Mesothelial cell of epicardium (in vitro differentiated cells): ENCODE data around the gene C2CD2L. TPM values are rescaled to one million over a fixed set of nuclear protein-coding genes. Genes with fewer than 3 reads are reported as not detected.
"Not testable (repeated sequence)": the region's sequence is repeated elsewhere in the genome, so short reads cannot be mapped to it uniquely, and the experiment has no call there.

Source experiments
- DNase-seq, 2 experiments: peaks; one replicate each; pipeline ENCODE4 v3.0.0; 2021; ENCODE audit warnings: low spot score in 2 of 2; ENCODE audit not compliant: unreplicated experiment in 2 of 2
- H3K27ac Mint-ChIP-seq: 2 replicates; pipeline ENCODE4 v1.8.0; 2021; ENCODE audit warnings: mixed read lengths
- H3K27me3 Mint-ChIP-seq: 2 replicates; pipeline ENCODE4 v1.8.0; 2021; ENCODE audit warnings: low read depth, mixed read lengths
- H3K36me3 Mint-ChIP-seq: 2 replicates; pipeline ENCODE4 v1.8.0; 2021; ENCODE audit warnings: mixed read lengths
- H3K4me1 Mint-ChIP-seq: 2 replicates; pipeline ENCODE4 v1.8.0; 2021; ENCODE audit warnings: mixed read lengths
- H3K4me3 Mint-ChIP-seq: 2 replicates; pipeline ENCODE4 v1.8.0; 2021; ENCODE audit warnings: mild to moderate bottlenecking, moderate library complexity, mixed read lengths
- H3K9me3 Mint-ChIP-seq: 2 replicates; pipeline ENCODE4 v1.8.0; 2021; ENCODE audit warnings: mixed read lengths
- total RNA-seq: library from RNA; stranded (reverse); gene quantifications from 3 replicates; pipeline ENCODE4 v1.2.1, GENCODE V29; 2021
- TF ChIP-seq, protein P1 (sequence below): fragments of 200-600 bp; sonication (generic); IDR thresholded peaks from one replicate; pipeline ENCODE4 v1.5.0; 2021; ENCODE audit warnings: antibody characterized with exemption; ENCODE audit not compliant: unreplicated experiment

Gene C2CD2L
- total RNA-seq, 1 donor from 2014 or later, result 10.0 TPM

DNA sequence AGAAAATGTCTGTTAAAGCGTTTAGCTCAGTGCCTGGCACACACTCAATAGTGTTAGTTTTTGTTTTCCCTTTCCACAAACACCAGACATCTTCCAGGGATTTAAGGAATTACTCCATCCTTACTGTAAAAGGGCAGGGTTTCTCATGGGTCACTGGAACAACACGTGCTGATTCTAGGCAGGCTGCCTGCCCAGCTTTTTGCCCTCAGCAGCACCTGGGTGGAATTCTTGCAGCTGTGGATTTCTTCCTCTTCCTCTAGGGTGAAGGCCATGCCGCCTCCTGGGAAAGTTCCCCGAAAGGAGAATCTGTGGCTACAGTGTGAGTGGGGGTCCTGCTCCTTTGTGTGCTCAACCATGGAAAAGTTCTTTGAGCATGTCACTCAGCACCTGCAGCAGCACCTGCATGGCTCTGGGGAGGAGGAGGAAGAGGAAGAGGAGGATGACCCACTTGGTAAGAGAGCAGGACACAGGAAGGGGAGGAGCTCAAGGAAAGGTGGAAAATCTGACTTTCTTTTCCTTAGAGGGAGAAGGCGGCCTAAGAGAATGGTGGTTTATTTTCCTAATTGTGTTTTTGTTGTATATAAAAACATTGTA is 19.6 kb downstream of the C2CD2L start:
- no peak for DNase-seq
- TF ChIP-seq, protein P1, sequence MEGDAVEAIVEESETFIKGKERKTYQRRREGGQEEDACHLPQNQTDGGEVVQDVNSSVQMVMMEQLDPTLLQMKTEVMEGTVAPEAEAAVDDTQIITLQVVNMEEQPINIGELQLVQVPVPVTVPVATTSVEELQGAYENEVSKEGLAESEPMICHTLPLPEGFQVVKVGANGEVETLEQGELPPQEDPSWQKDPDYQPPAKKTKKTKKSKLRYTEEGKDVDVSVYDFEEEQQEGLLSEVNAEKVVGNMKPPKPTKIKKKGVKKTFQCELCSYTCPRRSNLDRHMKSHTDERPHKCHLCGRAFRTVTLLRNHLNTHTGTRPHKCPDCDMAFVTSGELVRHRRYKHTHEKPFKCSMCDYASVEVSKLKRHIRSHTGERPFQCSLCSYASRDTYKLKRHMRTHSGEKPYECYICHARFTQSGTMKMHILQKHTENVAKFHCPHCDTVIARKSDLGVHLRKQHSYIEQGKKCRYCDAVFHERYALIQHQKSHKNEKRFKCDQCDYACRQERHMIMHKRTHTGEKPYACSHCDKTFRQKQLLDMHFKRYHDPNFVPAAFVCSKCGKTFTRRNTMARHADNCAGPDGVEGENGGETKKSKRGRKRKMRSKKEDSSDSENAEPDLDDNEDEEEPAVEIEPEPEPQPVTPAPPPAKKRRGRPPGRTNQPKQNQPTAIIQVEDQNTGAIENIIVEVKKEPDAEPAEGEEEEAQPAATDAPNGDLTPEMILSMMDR, result no peak
- H3K4me3 Mint-ChIP-seq, result no peak overlapping the region
- H3K27me3 Mint-ChIP-seq, result no peaks in the 10 kb centered on the region
- peaks cover 11% of the 10 kb centered on the region for H3K4me1 Mint-ChIP-seq
- no peaks in the 10 kb centered on the region for H3K9me3 Mint-ChIP-seq
- H3K27ac Mint-ChIP-seq, result peak overlapping the region; percentile 5
- peaks cover 13% of the 10 kb centered on the region for H3K36me3 Mint-ChIP-seq

DNA sequence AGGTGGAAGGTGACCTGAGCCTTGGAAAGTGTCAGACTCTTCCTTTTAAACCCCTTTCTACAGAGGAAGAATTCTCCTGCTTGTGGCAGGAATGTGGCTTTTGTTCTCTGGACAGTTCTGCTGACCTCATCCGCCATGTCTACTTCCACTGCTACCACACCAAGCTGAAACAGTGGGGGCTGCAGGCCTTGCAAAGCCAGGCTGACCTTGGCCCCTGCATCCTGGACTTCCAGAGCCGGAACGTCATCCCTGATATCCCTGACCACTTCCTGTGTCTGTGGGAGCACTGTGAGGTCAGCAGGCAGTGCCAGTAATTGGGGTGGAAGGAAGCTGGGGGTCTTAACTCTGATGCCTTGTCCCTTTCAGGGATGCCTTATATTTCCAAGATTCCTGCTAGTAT is 23.5 kb downstream of the C2CD2L start:
- Mint-ChIP-seq H3K27ac (no peak overlapping the region), H3K9me3 (no peaks in the 10 kb centered on the region), H3K27me3 (no peaks in the 10 kb centered on the region), H3K4me1 (no peaks in the 10 kb centered on the region), H3K4me3 (no peak overlapping the region), H3K36me3 (peaks cover 23% of the 10 kb centered on the region)
- no peak for DNase-seq
- TF ChIP-seq, protein P1, result no peak

DNA sequence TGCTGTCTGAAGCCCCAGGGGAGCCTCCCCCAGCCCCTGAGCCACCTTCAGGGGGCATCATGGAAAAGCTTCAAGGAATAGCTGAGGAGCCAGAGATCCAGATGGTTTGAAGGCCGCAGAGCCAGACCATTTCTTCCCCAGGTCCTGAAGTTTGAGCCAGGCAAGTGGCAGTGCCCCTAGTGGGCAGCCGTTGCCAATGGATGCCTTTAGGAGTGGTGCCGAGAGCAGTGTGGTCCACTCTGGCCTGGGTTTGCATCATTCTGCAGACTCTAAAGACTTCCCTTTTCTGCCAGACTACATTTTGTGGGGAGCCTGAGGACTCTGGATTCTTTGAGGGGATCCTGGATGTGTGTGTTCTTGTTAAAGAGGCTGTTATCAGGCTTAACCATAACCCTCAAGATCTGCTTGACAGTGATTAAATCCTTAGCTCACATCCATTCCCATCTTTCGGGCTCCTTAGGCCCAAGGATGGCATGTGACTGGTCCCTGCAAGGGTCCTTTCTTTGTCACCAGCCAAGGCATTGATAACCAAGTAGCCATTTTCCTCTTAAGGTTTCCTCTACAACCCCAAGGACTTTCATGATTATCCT is 27.3 kb downstream of the C2CD2L start:
- TF ChIP-seq, protein P1, result peak; percentile 36
- Mint-ChIP-seq H3K4me1 (no peaks in the 10 kb centered on the region), H3K27me3 (peaks cover 9% of the 10 kb centered on the region), H3K36me3 (peaks cover 23% of the 10 kb centered on the region), H3K9me3 (no peaks in the 10 kb centered on the region), H3K4me3 (no peak overlapping the region), H3K27ac (no peak overlapping the region)
- DNase-seq, result no peak

DNA sequence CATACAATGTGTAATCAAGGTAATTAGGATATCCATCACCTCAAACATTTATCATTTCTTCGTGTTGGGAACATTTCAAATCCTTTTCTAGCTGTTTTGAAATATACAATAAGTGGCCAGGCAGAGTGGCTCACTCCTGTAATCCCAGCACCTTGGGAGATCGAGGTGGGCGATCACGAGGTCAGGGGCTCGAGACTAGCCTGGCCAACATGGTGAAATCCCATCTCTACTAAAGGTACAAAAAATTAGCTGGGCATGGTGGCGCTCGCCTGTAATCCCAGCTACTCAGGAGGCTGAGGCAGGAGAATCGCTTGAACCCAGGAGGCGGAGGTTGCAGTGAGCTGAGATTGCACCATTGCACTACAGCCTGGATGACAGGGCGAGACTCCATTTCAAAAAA is 32.1 kb downstream of the C2CD2L start:
- H3K27ac Mint-ChIP-seq, H3K4me3 Mint-ChIP-seq, DNase-seq, H3K4me1 Mint-ChIP-seq, H3K36me3 Mint-ChIP-seq, H3K9me3 Mint-ChIP-seq: not testable (repeated sequence)
- peaks cover 16% of the 10 kb centered on the region for H3K27me3 Mint-ChIP-seq

DNA sequence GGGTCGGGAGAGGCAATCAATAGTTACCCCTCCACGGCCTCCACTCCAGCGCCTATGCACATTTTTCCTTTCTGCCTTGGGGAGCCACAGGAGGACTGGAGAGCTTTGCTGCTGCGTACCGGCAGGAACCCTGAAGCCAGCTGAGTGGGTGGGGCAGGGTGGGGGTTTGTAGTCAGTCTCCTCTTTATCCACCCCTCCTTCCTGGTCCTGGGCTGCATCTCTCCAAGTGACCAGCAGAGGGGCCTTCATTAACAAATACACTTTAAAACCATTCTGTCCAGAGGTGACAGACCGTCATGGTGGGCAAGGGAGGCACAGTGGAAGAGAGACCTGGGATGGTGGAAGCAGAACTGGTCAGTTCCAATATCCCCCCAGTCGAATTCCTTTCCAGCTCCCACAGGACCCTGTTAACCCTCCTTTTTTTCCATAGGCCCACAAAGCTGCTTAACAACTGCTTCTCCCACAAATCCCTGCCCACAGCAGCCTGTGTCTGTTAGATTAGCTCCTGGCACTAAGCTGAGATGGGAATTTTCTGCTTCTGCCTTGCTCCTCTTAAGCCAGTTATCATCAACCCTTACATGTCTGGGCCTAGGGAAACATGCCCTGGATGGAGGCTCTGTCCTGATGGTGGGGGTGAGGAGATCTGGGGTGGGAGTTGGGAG is 37.8 kb downstream of the C2CD2L start:
- TF ChIP-seq, protein P1, result peak; percentile 71
- DNase-seq, result peak in 1 of 2 experiments; percentile 56
- Mint-ChIP-seq H3K27ac (no peak overlapping the region), H3K4me3 (no peak overlapping the region), H3K9me3 (no peaks in the 10 kb centered on the region), H3K27me3 (peaks cover 50% of the 10 kb centered on the region), H3K4me1 (peaks cover 2% of the 10 kb centered on the region), H3K36me3 (no peaks in the 10 kb centered on the region)

DNA sequence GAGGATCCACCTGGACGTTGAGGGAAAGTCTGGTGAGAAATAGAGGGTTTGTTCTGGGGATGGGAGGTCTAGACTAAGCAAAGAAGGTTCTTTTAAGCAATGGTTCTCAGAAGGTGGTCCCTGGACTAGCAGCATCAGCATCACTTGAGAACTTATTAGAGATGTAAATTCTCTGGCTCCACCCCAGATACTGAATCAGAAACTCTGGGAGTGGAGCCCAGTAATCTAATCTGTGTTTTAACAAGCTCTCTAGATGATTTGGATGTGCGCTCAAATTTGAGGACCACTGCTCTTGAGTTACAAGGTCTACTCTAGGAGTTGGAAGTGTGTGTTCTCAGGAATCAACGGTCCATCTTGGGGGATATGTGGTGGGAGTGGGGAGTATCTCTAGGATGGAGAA is 38.4 kb downstream of the C2CD2L start:
- Mint-ChIP-seq H3K4me3 (no peak overlapping the region), H3K27me3 (peaks cover 56% of the 10 kb centered on the region), H3K36me3 (no peaks in the 10 kb centered on the region), H3K4me1 (peaks cover 2% of the 10 kb centered on the region), H3K27ac (no peak overlapping the region), H3K9me3 (no peaks in the 10 kb centered on the region)
- TF ChIP-seq, protein P1, result no peak
- no peak for DNase-seq
